Spleen (tissue), 11 donors: ENCODE data around the gene ALKBH7. TPM values are rescaled to one million over a fixed set of nuclear protein-coding genes. Genes with fewer than 3 reads are reported as not detected.
"Not testable (repeated sequence)": the region's sequence is repeated elsewhere in the genome, so short reads cannot be mapped to it uniquely, and the experiment has no call there.

Experiments used
- DNase-seq: peaks from one replicate; pipeline ENCODE4 v3.0.0-alpha.2; 2020
- H3K27ac ChIP-seq, 8 donors: fragments of 200-600 bp; sonication (generic) in 7 of 8; 1 replicate in 4 of 8; 2 replicates in 4 of 8; pipeline versions ENCODE4 v1.5.0 to v1.8.0; 2016 to 2021; ENCODE audit warnings: inconsistent platforms in 4 of 8, mild to moderate bottlenecking in 4 of 8, moderate library complexity in 1 of 8
- H3K27me3 ChIP-seq, 7 donors: fragments of 200-600 bp; sonication (generic) in 6 of 7; replicated peaks in 1 of 7; 1 replicate in 4 of 7; 2 replicates in 3 of 7; pipeline versions ENCODE4 v1.5.0 to v1.8.0; 2016 to 2021; ENCODE audit warnings: inconsistent platforms in 3 of 7, mild to moderate bottlenecking in 1 of 7
- H3K36me3 ChIP-seq, 6 donors: fragments of 200-600 bp; sonication (generic) in 5 of 6; 1 replicate in 4 of 6; 2 replicates in 2 of 6; pipeline versions ENCODE4 v1.5.0 to v1.8.0; 2016 to 2021; ENCODE audit warnings: inconsistent platforms in 2 of 6
- H3K4me1 ChIP-seq, 6 donors: fragments of 200-600 bp; sonication (generic) in 5 of 6; 1 replicate in 3 of 6; 2 replicates in 3 of 6; pipeline versions ENCODE4 v1.5.0 to v1.8.0; 2016 to 2021; ENCODE audit warnings: inconsistent platforms in 3 of 6
- H3K4me3 ChIP-seq, 8 donors: fragments of 200-600 bp; sonication (generic) in 7 of 8; 1 replicate in 4 of 8; 2 replicates in 4 of 8; pipeline versions ENCODE4 v1.5.0 to v1.8.0; 2016 to 2021; ENCODE audit warnings: inconsistent platforms in 4 of 8, mild to moderate bottlenecking in 4 of 8, moderate library complexity in 2 of 8
- H3K9me3 ChIP-seq, 8 donors: fragments of 200-600 bp; sonication (generic) in 7 of 8; 1 replicate in 4 of 8; 2 replicates in 4 of 8; pipeline versions ENCODE4 v1.5.0 to v1.8.0; 2016 to 2021; ENCODE audit warnings: inconsistent platforms in 4 of 8
- CTCF ChIP-seq, 11 experiments: fragments of 200-600 bp in 7 of 11; fragments of 450-650 bp in 4 of 11; sonication (generic) in 4 of 11; IDR thresholded peaks in 8 of 11; conservative IDR thresholded peaks in 3 of 11; 1 replicate in 7 of 11; 2 replicates in 4 of 11; pipeline versions ENCODE4 v1.4.0 to v1.8.0; 2016 to 2021; ENCODE audit warnings: antibody characterized with exemption in 11 of 11, inconsistent platforms in 4 of 11, mild to moderate bottlenecking in 1 of 11
- POLR2A ChIP-seq, 3 donors: fragments of 450-650 bp; IDR thresholded peaks; one replicate each; pipeline ENCODE4 v1.5.1; 2017; ENCODE audit warnings: antibody characterized with exemption in 3 of 3, mild to moderate bottlenecking in 1 of 3
- POLR2AphosphoS5 ChIP-seq, 3 donors: sonication (generic); formaldehyde crosslinking; IDR thresholded peaks; one replicate each; pipeline ENCODE4 v1.5.1; 2017; ENCODE audit warnings: antibody characterized with exemption in 3 of 3
- WGBS, 5 donors: extraction: QIAGEN DNeasy Blood & Tissue Kit in 3 of 5; methylation state at CpG; one replicate each; pipeline versions ENCODE4 v1.1.5 to v1.1.7; 2013 to 2018; 5-methylcytosine and 5-hydroxymethylcytosine counted together
- intact Hi-C: fragments of 100-400 bp; cut with DNase I; formaldehyde crosslinking; loops from one replicate; pipeline ENCODE4 v1.15.0; 2023; ENCODE audit warnings: low total_unique reads
- polyA plus RNA-seq, 3 donors: library from polyadenylated mRNA; stranded (reverse); fragments of 200-250 nt; gene quantifications; one replicate each; pipeline ENCODE4 v1.2.1, GENCODE V29; 2013
- total RNA-seq, 7 donors: library from RNA; depleted of rRNA in 3 of 7; stranded (reverse); fragments of >200 nt in 3 of 7; fragmentation: NEBNext Ultra II Directional in 4 of 7; extraction: Animal tissue kit (Norgen Biotek cat#: 25700) in 4 of 7; gene quantifications; one replicate each; pipeline versions ENCODE4 v1.1.0 to v1.2.1, GENCODE V29; 2016 to 2021
- donor health status: healthy with polysubstance abuse.
- donor health status: DM: no; HTN: no; CAD: no; lungs with moderate emphysema.
- donor health status: DM: no; HTN: no; CAD: no.
- donor health status: Bipolar disorder and iron deficiency.
- donor health status: healthy.
- donor health status: DM: no; HTN: no; CAD: no.
- donor health status: DM: yes; HTN: yes; CAD: no.

ALKBH7 gene
- total and polyA plus RNA-seq, 10 donors = 35.5 to 80.3 (median 44.5) TPM

- DNase-seq = no peak
Observed at GRCh38 chr19:6343462-6343861, 29.1 kb upstream of the ALKBH7 start.

DNA sequence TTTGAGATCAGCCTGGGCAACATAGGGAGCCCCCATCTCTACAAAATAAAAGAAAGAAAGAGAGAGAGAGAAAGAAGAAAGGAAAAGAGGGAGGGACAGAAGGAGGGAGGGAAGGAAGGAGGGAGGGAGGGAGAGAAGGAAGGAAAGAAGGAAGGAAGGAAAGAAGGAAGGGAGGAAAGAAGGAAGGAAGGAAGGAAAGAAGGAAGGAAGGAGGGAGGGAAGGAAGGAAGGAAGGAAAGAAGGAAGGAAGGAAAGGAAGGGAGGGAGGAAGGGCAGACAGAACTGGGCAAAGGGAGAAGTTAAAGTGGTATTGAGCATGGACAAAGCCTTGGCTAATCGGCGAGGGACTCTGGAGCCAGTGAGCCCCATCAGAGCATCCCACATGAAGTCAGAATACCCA, 23.3 kb upstream of the ALKBH7 start:
- H3K27me3 ChIP-seq, DNase-seq, H3K4me1 ChIP-seq, intact Hi-C loops, H3K9me3 ChIP-seq, H3K4me3 ChIP-seq, H3K27ac ChIP-seq, H3K36me3 ChIP-seq: not testable (repeated sequence)
- 86 to 100% (median 92%) methylated on average over 2 of the region's 2 CpGs for WGBS, 5 donors

More at GRCh38 chr19:6343462-6343861, 29.1 kb upstream of the ALKBH7 start:
- no peaks in the 10 kb centered on the region for H3K4me1 ChIP-seq
- intact Hi-C loops = no loop called here
- H3K27ac ChIP-seq = no peak overlapping the region
- H3K36me3 ChIP-seq = no peaks in the 10 kb centered on the region
- TF ChIP-seq POLR2A (IDR thresholded peaks at IDR 0.05) (no peak), CTCF (IDR thresholded peaks at IDR 0.05 in 8 of 11, conservative IDR thresholded peaks at IDR 0.05 in 3 of 11) (no peak), POLR2AphosphoS5 (IDR thresholded peaks at IDR 0.05) (no peak)
- H3K27me3 ChIP-seq = no peaks in the 10 kb centered on the region
- 85 to 100% (median 93%) methylated on average over 1 of the region's 1 CpG for WGBS, 5 donors
- no peak overlapping the region for H3K4me3 ChIP-seq
- H3K9me3 ChIP-seq = peaks cover 0 to 5% (median 0%) of the 10 kb centered on the region in 8 donors

DNA sequence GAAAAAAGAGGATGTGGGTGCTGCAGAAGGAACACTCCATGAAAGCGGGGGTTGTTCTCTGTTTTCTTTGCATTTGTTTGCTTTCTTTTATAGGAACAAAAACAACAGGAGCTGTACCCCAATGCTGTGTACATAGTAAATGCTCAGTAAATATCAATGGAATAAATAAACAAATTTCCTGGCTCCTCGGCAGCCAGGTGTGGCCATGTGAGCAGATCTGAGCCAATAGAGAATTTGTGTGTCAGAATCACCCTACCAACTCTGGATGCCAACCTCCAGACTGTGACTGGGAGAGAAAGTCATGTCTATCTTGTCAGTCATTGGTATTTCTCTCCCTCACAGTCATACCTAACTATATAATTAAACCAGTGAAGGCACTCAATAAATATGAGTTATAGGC, 21.9 kb upstream of the ALKBH7 start:
- TF ChIP-seq CTCF (IDR thresholded peaks at IDR 0.05 in 8 of 11, conservative IDR thresholded peaks at IDR 0.05 in 3 of 11) = no peak
- no peak for TF ChIP-seq POLR2A (IDR thresholded peaks at IDR 0.05)
- no peak for TF ChIP-seq POLR2AphosphoS5 (IDR thresholded peaks at IDR 0.05)

DNA sequence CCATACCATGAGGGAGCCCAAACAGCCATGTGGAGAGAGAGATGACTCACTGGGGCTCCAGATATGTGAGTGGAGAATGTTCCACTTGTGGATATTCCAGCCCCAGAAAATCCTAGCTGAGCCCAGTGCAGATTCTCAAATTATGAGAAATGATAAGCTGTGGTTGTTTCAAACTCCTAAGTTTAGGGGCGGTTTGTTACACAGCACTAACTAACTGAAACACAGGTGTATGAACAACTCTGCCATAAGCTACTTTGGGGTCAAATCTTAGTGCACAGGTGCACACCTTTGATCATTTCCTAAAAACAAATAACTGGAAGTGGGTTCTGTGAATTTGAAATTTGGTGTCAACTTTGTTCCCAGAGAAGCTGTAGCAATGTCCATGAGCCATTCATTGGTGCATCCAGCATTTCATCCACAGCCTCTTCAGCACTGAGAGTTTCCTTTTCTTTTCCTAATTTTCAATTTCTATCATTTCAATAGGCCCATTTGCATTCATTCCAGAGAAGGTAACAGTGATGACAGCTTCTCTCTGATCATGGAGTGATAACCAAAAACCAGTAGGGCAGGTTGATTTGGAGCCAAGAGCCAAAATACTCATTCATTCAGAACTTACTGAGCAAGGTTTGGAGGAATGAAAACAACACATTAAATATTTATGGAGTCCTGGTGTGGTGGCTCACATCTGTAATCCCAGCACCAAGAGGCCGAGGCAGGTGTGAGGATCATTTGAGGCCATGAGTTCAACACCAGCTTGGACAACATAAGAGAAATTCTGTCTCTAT, 20.0 kb upstream of the ALKBH7 start:
- Histone ChIP-seq H3K4me1 (no peaks in the 10 kb centered on the region), H3K36me3 (no peaks in the 10 kb centered on the region), H3K27me3 (no peaks in the 10 kb centered on the region), H3K9me3 (no peaks in the 10 kb centered on the region), H3K27ac (no peak overlapping the region), H3K4me3 (no peak overlapping the region)
- no peak for DNase-seq
- intact Hi-C loops = no loop called here
- no peak for TF ChIP-seq CTCF (IDR thresholded peaks at IDR 0.05 in 8 of 11, conservative IDR thresholded peaks at IDR 0.05 in 3 of 11)
- no peak for TF ChIP-seq POLR2A (IDR thresholded peaks at IDR 0.05)
- no peak for TF ChIP-seq POLR2AphosphoS5 (IDR thresholded peaks at IDR 0.05)
- WGBS, 5 donors = 88 to 98% (median 93%) methylated on average over 2 of the region's 2 CpGs

More for the DNA sequence above, 21.9 kb upstream of the ALKBH7 start:
- Histone ChIP-seq H3K36me3 (no peaks in the 10 kb centered on the region), H3K4me3 (no peak overlapping the region), H3K27me3 (no peaks in the 10 kb centered on the region), H3K27ac (no peak overlapping the region), H3K9me3 (no peaks in the 10 kb centered on the region), H3K4me1 (no peaks in the 10 kb centered on the region)
- 57 to 82% (median 66%) methylated on average over 2 of the region's 2 CpGs for WGBS, 5 donors
- intact Hi-C loops = no loop called here
- no peak for DNase-seq
